Right renal pelvis (tissue), 4 donors: ENCODE measurements around the gene B4GALT1. TPM values are rescaled to one million over a fixed set of nuclear protein-coding genes. Genes with fewer than 3 reads are reported as not detected.

Source experiments
- DNase-seq, 4 donors: peaks; one replicate each; pipeline ENCODE4 v3.0.0-alpha.2; 2013; ENCODE audit warnings: low read depth in 4 of 4, low spot score in 3 of 4, missing footprints in 1 of 4
- polyA plus RNA-seq, 4 donors: library from polyadenylated mRNA; unstranded; fragments of 120-200 nt; gene quantifications; one replicate each; pipeline ENCODE4 v1.2.1, GENCODE V29; 2013; ENCODE audit not compliant: insufficient read length in 4 of 4

B4GALT1 gene
- polyA plus RNA-seq, 4 donors, result 88.5 to 135 (median 122) TPM

- no peak for DNase-seq
Measured at GRCh38 chr9:33065157-33066076, 101.7 kb downstream of the B4GALT1 start.

Other genes starting within 250 kb of the B4GALT1 start
- 10 to 100 TPM; 42.5 to 53.0 (median 43.8) TPM for gene APTX, start 165.7 kb downstream of the B4GALT1 start, polyA plus RNA-seq
- gene DNAJA1, start 142.1 kb downstream of the B4GALT1 start, polyA plus RNA-seq, result 100 to 1,000 TPM; 238 to 275 (median 248) TPM
- 10 to 100 TPM; 23.7 to 29.3 (median 27.8) TPM for gene SMU1, start 90.7 kb downstream of the B4GALT1 start, polyA plus RNA-seq
- not detected for gene SPINK4, start 72.8 kb upstream of the B4GALT1 start, polyA plus RNA-seq
- 10 to 100 TPM; 81.9 to 91.2 (median 86.4) TPM for gene BAG1, start 97.4 kb upstream of the B4GALT1 start, polyA plus RNA-seq
- gene CHMP5, start 97.7 kb upstream of the B4GALT1 start, polyA plus RNA-seq, result 100 to 1,000 TPM; 117 to 140 (median 134) TPM
- gene NFX1, start 123.2 kb upstream of the B4GALT1 start, polyA plus RNA-seq, result 10 to 100 TPM; 29.4 to 33.7 (median 32.1) TPM
- 10 to 100 TPM; 17.9 to 22.4 (median 19.4) TPM for gene AQP7, start 235.2 kb upstream of the B4GALT1 start, polyA plus RNA-seq